GM23338 (cell line): ENCODE measurements around the gene NETO2. TPM values are rescaled to one million over a fixed set of nuclear protein-coding genes. Genes with fewer than 3 reads are reported as not detected.

Experiments
- ATAC-seq: fragments of 200-7000 bp; cut with Tn5 transposase; 3 replicates; pipeline ENCODE4 v1.9.1; 2020
- DNase-seq: peaks from one replicate; pipeline ENCODE4 v3.0.0-alpha.2; 2015; ENCODE audit warnings: low spot score
- H2AFZ ChIP-seq: fragments of 200-600 bp; sonication (generic); 2 replicates; pipeline ENCODE4 v1.8.0; 2016; ENCODE audit warnings: antibody characterized with exemption, mild to moderate bottlenecking, moderate library complexity
- H3F3A ChIP-seq: fragments of 200-600 bp; sonication (generic); replicated peaks from 2 replicates; pipeline ENCODE4 v1.8.0; 2017; ENCODE audit warnings: antibody characterized with exemption, mixed run types, low read depth
- H3K27ac ChIP-seq: fragments of 200-600 bp; sonication (generic); 2 replicates; pipeline ENCODE4 v1.6.1; 2016; ENCODE audit warnings: low read depth
- H3K27me3 ChIP-seq: fragments of 200-600 bp; sonication (generic); 2 replicates; pipeline ENCODE4 v1.8.0; 2016; ENCODE audit warnings: mild to moderate bottlenecking, mixed run types, moderate library complexity; ENCODE audit not compliant: insufficient read depth
- H3K36me3 ChIP-seq: fragments of 200-600 bp; sonication (generic); 2 replicates; pipeline ENCODE4 v1.8.0; 2016; ENCODE audit warnings: mild to moderate bottlenecking; ENCODE audit not compliant: insufficient read depth
- H3K4me1 ChIP-seq: fragments of 200-600 bp; sonication (generic); 2 replicates; pipeline ENCODE4 v1.8.0; 2016; ENCODE audit warnings: mild to moderate bottlenecking, moderate library complexity; ENCODE audit not compliant: insufficient read depth
- H3K4me2 ChIP-seq: fragments of 200-600 bp; sonication (generic); 2 replicates; pipeline ENCODE4 v1.7.1; 2017; ENCODE audit warnings: mixed run types
- H3K4me3 ChIP-seq: fragments of 200-600 bp; sonication (generic); 2 replicates; pipeline ENCODE4 v1.6.1; 2016; ENCODE audit warnings: mixed run types
- H3K79me2 ChIP-seq: fragments of 200-600 bp; sonication (generic); replicated peaks from 2 replicates; pipeline ENCODE4 v1.8.0; 2017; ENCODE audit warnings: mild to moderate bottlenecking; ENCODE audit not compliant: insufficient read depth
- H3K9me2 ChIP-seq: fragments of 200-600 bp; sonication (generic); 2 replicates; pipeline ENCODE4 v1.8.0; 2017; ENCODE audit not compliant: insufficient read depth
- H4K20me1 ChIP-seq: fragments of 200-600 bp; sonication (generic); replicated peaks from 2 replicates; pipeline ENCODE4 v1.8.0; 2017; ENCODE audit warnings: mild to moderate bottlenecking; ENCODE audit not compliant: insufficient read depth
- H3K27ac Mint-ChIP-seq: 2 replicates; pipeline ENCODE4 v1.8.0; 2020; ENCODE audit warnings: inconsistent platforms, mild to moderate bottlenecking, moderate library complexity, mixed read lengths
- H3K27me3 Mint-ChIP-seq: 3 replicates; pipeline ENCODE4 v1.8.0; 2022; ENCODE audit warnings: low read depth, mild to moderate bottlenecking, moderate library complexity, mixed read lengths, inconsistent platforms; ENCODE audit not compliant: insufficient read depth, poor library complexity
- H3K36me3 Mint-ChIP-seq: 3 replicates; pipeline ENCODE4 v1.8.0; 2021; ENCODE audit warnings: low read depth, mild to moderate bottlenecking, inconsistent platforms, moderate library complexity, mixed read lengths
- H3K4me1 Mint-ChIP-seq: 3 replicates; pipeline ENCODE4 v1.8.0; 2020; ENCODE audit warnings: mild to moderate bottlenecking, inconsistent platforms, mixed read lengths
- H3K4me3 Mint-ChIP-seq: 3 replicates; pipeline ENCODE4 v1.8.0; 2021; ENCODE audit warnings: moderate library complexity, mild to moderate bottlenecking, inconsistent platforms, mixed read lengths
- H3K9me3 Mint-ChIP-seq: 3 replicates; pipeline ENCODE4 v1.8.0; 2020; ENCODE audit warnings: moderate library complexity, mild to moderate bottlenecking, inconsistent platforms, mixed read lengths
- CREB1 ChIP-seq: fragments of 250-450 bp; sonication (Bioruptor Pico); IDR thresholded peaks from 2 replicates; pipeline ENCODE4 v1.5.0; 2020; ENCODE audit warnings: low read depth, mild to moderate bottlenecking, moderate library complexity
- EZH2 ChIP-seq: fragments of 200-600 bp; sonication (generic); IDR thresholded peaks from one replicate; pipeline ENCODE4 v1.8.0; 2017; ENCODE audit warnings: antibody characterized with exemption, mild to moderate bottlenecking, low read depth; ENCODE audit not compliant: unreplicated experiment
- JUNB ChIP-seq: IDR thresholded peaks from one replicate; pipeline ENCODE4 v1.6.1; 2016; ENCODE audit warnings: antibody characterized with exemption; ENCODE audit not compliant: unreplicated experiment
- NANOG ChIP-seq: IDR thresholded peaks from 2 replicates; pipeline ENCODE4 v1.6.1; 2016; ENCODE audit warnings: antibody characterized with exemption, borderline replicate concordance
- POLR2AphosphoS5 ChIP-seq: IDR thresholded peaks from 2 replicates; pipeline ENCODE4 v1.6.1; 2016; ENCODE audit warnings: antibody characterized with exemption, low read depth
- REST ChIP-seq: IDR thresholded peaks from one replicate; pipeline ENCODE4 v1.6.1; 2018; ENCODE audit warnings: antibody characterized with exemption; ENCODE audit not compliant: unreplicated experiment
- STAT1 ChIP-seq: IDR thresholded peaks from one replicate; pipeline ENCODE4 v1.6.1; 2016; ENCODE audit warnings: antibody characterized with exemption; ENCODE audit not compliant: unreplicated experiment
- ZNF114 ChIP-seq: fragments of 250-450 bp; sonication (Bioruptor Pico); IDR thresholded peaks from 2 replicates; pipeline ENCODE4 v1.5.0; 2020; ENCODE audit warnings: mild to moderate bottlenecking, moderate library complexity
- ZNF331 ChIP-seq: fragments of 250-450 bp; sonication (Bioruptor Pico); IDR thresholded peaks from 2 replicates; pipeline ENCODE4 v1.5.0; 2020; ENCODE audit warnings: low read depth, mild to moderate bottlenecking, moderate library complexity
- polyA plus RNA-seq: library from polyadenylated mRNA; unstranded; fragments of >200 nt; fragmentation: Nextera tagmentation; extraction: Ambion mirVana; gene quantifications from 2 replicates; pipeline ENCODE4 v1.2.1, GENCODE V29; 2016
- total RNA-seq: library from RNA; depleted of rRNA; stranded (reverse); fragments of >200 nt; shearing (Covaris generic); gene quantifications from 2 replicates; pipeline ENCODE4 v1.2.3, GENCODE V29; 2014

NETO2 gene
- total and polyA plus RNA-seq, 2 experiments from 2014 or later, result 6.6 to 10.6 TPM

GRCh38 chr16:47081115-47081514, 62.6 kb downstream of the NETO2 start:
- no peak overlapping the region for H3K27ac ChIP-seq
- no peak overlapping the region for H3K27ac Mint-ChIP-seq
- no peaks in the 10 kb centered on the region for H3K9me3 Mint-ChIP-seq
- H3K27me3 Mint-ChIP-seq, result no peaks in the 10 kb centered on the region
- H3K36me3 ChIP-seq, result no peaks in the 10 kb centered on the region
- H3K27me3 ChIP-seq, result no peaks in the 10 kb centered on the region
- H3K79me2 ChIP-seq, result no peaks in the 10 kb centered on the region
- H4K20me1 ChIP-seq, result no peaks in the 10 kb centered on the region
- TF ChIP-seq REST, result no peak
- TF ChIP-seq JUNB, result no peak
- TF ChIP-seq CREB1, result no peak
- no peak for TF ChIP-seq EZH2
- H3K4me3 Mint-ChIP-seq, result no peak overlapping the region
- no peak overlapping the region for H3K4me3 ChIP-seq
- ATAC-seq (no peak), DNase-seq (no peak)
- no peaks in the 10 kb centered on the region for H3F3A ChIP-seq
- H3K36me3 Mint-ChIP-seq, result peaks cover 8% of the 10 kb centered on the region; the same call in 2 of the 3 replicates
- no peak overlapping the region for H2AFZ ChIP-seq
- H3K4me1 ChIP-seq, result peaks cover 13% of the 10 kb centered on the region
- H3K4me1 Mint-ChIP-seq, result peaks cover 26% of the 10 kb centered on the region
- no peak overlapping the region for H3K4me2 ChIP-seq
- H3K9me2 ChIP-seq, result no peaks in the 10 kb centered on the region

- Histone ChIP-seq H4K20me1 (no peaks in the 10 kb centered on the region), H2AFZ (no peak overlapping the region), H3K4me1 (peaks cover 13% of the 10 kb centered on the region), H3K4me3 (peak overlapping the region; percentile 32; the same call in 1 of the 2 replicates), H3F3A (no peaks in the 10 kb centered on the region), H3K27me3 (no peaks in the 10 kb centered on the region), H3K4me2 (peak overlapping the region; percentile 56; the same call in 1 of the 2 replicates), H3K9me2 (no peaks in the 10 kb centered on the region), H3K27ac (peak overlapping the region; percentile 41), H3K36me3 (no peaks in the 10 kb centered on the region), H3K79me2 (no peaks in the 10 kb centered on the region)
- no peaks in the 10 kb centered on the region for H3K9me3 Mint-ChIP-seq
- H3K27ac Mint-ChIP-seq, result peak overlapping the region; percentile 51
- peaks cover 26% of the 10 kb centered on the region for H3K4me1 Mint-ChIP-seq
- DNase-seq, result peak; percentile 70
- no peak overlapping the region for H3K4me3 Mint-ChIP-seq
- H3K36me3 Mint-ChIP-seq, result 0 out of 3 replicates have a peak, but pooled peaks cover 2% of the 10 kb centered on the region
- ATAC-seq, result peak; percentile 78
- no peaks in the 10 kb centered on the region for H3K27me3 Mint-ChIP-seq
- no peak for TF ChIP-seq POLR2AphosphoS5
- no peak for TF ChIP-seq NANOG
- TF ChIP-seq JUNB, result no peak
- no peak for TF ChIP-seq STAT1
- TF ChIP-seq ZNF331 (CRISPR knock-in tag), result no peak
- no peak for TF ChIP-seq ZNF114
- TF ChIP-seq EZH2, result no peak
- TF ChIP-seq REST, result no peak
These were observed 63.9 kb downstream of the NETO2 start for GRCh38 chr16:47079860-47080259.
